GM18505 (cell line): ENCODE results near the gene SND1.

Experiments
- ATAC-seq: cut with Tn5 transposase; IDR thresholded peaks from one replicate; pipeline ENCODE4 v1.9.1; 2021; ENCODE audit not compliant: unreplicated experiment
- POLR2A ChIP-seq: IDR thresholded peaks from 4 replicates; pipeline ENCODE4 v1.6.1; 2011; ENCODE audit warnings: borderline replicate concordance; ENCODE audit not compliant: insufficient read depth, insufficient read length; ENCODE audit errors: extremely low read depth

SND1 gene

GRCh38 chr7:127938588-127938987 lies 286.6 kb downstream of the SND1 start:
- TF ChIP-seq POLR2A = no peak

DNA sequence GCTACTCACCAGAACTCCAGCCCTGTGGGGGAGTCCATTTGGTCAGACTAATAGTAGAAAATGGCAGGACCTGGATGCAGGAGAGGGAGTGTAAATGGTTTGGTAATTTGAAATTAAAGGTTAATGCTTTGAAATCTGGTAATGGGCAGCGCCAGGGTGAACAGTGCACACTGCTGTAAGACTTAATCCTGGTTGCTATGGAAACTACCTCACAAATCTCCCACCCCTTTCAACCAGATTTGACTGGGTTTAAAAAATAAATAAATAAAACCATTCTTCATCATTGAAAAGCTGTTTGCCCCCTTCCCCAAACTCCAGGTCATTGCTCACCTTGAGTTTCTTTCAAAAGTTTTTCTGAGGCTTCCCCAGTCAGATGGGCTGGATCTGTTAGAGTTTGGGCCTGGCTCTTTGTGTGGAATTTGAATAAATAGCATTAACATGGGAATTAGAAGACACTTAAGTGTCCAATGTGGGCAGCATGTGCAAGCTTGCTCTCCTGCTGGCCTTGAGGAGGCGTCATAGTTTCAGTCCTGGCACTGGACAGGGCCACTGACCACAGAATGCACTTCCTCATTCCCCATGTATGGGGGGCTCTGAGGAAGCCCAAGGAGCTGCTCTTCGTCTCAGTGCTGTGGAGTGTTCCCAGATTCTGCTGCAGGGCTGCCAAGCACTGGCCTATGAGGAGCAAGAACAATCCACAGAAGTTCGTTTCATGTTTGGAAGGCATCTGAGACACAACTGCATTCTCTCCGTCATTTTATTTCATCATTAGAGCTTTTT lies 288.6 kb downstream of the SND1 start:
- TF ChIP-seq POLR2A = no peak
- ATAC-seq = no peak

More at GRCh38 chr7:127938588-127938987, 286.6 kb downstream of the SND1 start:
- ATAC-seq = no peak

GRCh38 chr7:127941476-127942210 lies 289.6 kb downstream of the SND1 start:
- no peak for ATAC-seq
- no peak for TF ChIP-seq POLR2A

DNA sequence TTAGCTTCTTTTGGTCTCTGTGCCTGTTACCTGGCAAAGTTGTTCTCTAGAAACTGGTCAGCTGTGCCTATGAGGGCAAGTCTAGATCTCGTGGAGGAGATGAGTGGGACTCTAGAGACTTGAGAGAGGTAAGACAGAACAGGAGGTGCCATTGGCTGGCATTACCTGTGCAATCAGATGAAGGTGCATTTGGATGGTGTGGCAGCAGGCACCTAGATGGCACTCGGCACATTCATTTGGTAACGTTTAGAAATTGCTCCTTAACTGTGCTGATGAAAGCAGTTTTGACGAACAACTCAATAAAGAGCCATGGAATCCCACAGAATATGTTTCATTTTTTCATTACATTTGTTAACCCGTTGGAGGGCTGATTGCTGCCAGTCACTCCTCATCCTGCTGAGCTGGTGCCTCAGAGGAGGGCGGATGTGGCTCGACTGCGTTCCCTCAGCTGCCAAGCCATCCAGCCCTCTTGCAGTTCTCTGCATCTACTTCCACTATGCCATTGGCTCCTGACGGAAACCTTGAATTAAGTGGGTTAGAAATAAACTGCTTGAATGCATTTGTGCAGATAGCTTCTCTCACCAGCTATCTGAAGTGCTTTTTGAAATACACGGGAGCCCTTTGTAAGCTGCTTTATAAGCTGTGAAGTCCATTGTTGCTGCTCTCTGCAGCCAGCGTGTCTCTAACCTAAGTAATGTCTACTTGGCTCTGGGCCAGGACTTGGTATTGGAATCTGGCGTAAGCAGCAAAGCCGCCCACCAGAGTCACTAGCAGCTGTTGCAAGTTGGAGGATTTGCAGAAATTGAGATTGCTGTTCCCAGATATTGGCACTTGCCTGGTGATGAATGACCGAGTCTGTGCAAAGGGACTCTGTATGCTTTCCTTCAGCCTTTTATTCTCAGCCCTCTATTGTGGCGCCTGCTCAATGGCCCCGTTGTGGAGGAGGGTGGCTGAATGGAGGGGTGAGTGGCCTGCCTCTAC lies 291.8 kb downstream of the SND1 start:
- no peak for TF ChIP-seq POLR2A
- ATAC-seq = no peak

DNA sequence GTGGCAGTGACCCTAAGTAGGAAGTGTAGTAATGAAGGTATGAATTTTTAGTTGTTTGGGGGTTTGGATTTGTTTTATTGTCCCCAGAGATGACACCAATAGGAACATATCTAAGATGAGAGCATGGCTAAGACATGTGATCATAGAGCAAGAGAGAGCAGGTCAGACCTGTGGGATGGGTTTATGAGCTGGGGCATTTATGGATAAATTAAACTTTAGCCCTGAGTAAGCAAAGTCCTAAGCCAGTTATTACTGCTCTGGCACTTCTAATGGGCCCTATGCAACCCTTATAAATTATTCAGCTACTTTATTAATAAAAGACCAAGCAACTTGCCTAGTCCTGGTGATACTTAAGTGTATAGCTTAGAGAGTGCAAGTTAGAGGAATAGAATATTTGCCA lies 294.1 kb downstream of the SND1 start:
- TF ChIP-seq POLR2A = no peak
- no peak for ATAC-seq

DNA sequence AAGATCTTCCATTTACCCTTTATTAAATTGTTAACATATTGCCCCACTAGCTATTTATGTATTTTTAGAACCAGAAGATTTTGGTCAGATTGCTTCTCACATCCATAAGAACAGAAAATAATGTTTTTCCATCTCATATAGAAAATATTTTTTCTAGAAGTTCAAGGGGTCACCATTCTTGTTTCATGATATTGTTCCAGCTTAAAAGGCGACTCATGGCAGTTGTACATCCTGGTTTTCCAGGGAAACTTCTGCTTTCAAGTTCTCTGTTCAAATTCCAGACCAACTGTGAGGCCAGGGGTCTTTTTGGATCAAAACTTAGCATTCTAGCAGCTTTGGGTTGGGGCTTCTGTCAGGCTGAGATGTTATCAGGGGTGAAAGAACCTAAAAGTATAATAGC lies 294.9 kb downstream of the SND1 start:
- no peak for TF ChIP-seq POLR2A
- ATAC-seq = no peak

GRCh38 chr7:127948312-127948711 lies 296.3 kb downstream of the SND1 start:
- no peak for ATAC-seq
- no peak for TF ChIP-seq POLR2A

DNA sequence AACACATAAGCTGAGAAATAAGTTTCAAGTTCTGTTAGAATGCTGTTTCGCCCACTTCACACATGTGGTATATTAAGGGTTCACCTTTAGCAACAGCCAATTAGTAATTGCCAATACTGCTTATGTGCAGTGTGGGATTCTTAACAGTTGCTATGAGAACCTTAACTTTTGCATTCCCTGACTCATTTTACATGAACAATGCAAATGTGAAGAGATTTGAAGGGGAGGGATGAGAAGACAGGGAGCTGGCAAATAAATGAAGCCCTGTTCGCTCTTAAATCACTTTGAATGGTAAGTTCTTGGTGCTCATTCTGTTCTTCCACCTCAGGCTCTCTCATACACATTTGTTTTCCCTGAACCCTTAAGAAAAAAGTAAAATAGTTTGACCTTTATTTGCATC lies 296.9 kb downstream of the SND1 start:
- TF ChIP-seq POLR2A = no peak
- ATAC-seq = no peak

DNA sequence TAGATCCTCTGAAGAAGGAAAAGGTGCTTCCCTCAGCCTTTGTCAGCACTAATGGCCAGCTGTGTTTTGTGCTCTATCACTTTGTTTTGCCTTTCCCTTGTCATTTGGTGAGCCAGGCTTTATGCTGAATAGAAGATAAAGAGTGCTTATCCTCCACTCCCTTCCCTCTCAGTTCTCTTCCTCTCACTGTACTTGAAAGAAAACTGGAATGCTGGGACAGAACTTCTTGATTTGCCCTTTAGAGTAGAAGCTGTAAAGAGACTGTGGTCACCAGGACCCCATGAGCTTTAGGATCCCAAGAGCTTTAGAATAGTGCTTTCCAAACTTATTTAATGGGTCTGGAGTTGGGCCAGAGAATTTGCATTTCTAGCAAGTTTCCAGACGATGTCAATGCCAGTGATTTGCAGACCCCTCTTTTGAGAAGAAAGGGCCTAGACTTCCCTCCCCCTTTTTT lies 297.8 kb downstream of the SND1 start:
- TF ChIP-seq POLR2A = no peak
- no peak for ATAC-seq

DNA sequence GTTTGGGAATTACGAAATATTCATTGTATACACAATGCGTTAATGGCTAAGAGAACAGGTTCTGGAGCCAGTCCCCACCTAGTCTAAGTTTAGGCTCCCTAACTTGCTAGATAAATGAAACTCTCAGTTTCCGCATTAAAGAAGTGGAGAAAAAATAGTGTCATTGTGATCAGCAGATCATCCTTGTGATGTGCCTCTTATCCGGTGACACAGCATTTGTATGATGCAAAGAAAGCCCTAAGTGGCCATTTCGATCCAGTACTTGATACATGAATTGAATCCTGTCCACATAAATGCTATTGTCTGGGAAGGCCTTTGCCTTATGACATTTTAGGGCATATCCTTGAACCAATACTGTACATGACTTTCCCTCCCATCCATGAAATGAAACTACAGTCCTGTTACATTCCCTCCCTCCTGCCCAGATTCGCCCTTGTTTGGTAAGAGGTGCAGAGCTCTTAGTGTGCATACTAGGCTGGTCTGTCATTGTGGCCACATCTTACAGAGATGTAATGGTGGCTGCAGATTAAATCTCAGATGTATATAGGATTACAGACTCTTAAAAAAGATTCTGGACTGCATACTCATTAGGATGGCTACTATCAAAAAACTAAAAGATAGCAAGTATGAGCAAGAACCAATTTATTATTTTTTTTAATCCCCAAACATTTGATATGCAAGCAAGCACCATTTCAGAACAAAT lies 298.4 kb downstream of the SND1 start:
- ATAC-seq = no peak
- no peak for TF ChIP-seq POLR2A

GRCh38 chr7:127953423-127954356 lies 301.7 kb downstream of the SND1 start:
- no peak for TF ChIP-seq POLR2A
- ATAC-seq = no peak
